Spleen (tissue), 7 donors: ENCODE measurements around the gene EP400.

Source experiments
- CTCF ChIP-seq, 11 experiments: fragments of 200-600 bp in 7 of 11; fragments of 450-650 bp in 4 of 11; sonication (generic) in 4 of 11; IDR thresholded peaks in 8 of 11; conservative IDR thresholded peaks in 3 of 11; 1 replicate in 7 of 11; 2 replicates in 4 of 11; pipeline versions ENCODE4 v1.4.0 to v1.8.0; 2016 to 2021; ENCODE audit warnings: antibody characterized with exemption in 11 of 11, inconsistent platforms in 4 of 11, mild to moderate bottlenecking in 1 of 11
- POLR2A ChIP-seq, 3 donors: fragments of 450-650 bp; IDR thresholded peaks; one replicate each; pipeline ENCODE4 v1.5.1; 2017; ENCODE audit warnings: antibody characterized with exemption in 3 of 3, mild to moderate bottlenecking in 1 of 3
- POLR2AphosphoS5 ChIP-seq, 3 donors: sonication (generic); formaldehyde crosslinking; IDR thresholded peaks; one replicate each; pipeline ENCODE4 v1.5.1; 2017; ENCODE audit warnings: antibody characterized with exemption in 3 of 3
- donor health status: DM: no; HTN: no; CAD: no; lungs with moderate emphysema.
- donor health status: DM: no; HTN: no; CAD: no.
- donor health status: DM: no; HTN: no; CAD: no.

DNA sequence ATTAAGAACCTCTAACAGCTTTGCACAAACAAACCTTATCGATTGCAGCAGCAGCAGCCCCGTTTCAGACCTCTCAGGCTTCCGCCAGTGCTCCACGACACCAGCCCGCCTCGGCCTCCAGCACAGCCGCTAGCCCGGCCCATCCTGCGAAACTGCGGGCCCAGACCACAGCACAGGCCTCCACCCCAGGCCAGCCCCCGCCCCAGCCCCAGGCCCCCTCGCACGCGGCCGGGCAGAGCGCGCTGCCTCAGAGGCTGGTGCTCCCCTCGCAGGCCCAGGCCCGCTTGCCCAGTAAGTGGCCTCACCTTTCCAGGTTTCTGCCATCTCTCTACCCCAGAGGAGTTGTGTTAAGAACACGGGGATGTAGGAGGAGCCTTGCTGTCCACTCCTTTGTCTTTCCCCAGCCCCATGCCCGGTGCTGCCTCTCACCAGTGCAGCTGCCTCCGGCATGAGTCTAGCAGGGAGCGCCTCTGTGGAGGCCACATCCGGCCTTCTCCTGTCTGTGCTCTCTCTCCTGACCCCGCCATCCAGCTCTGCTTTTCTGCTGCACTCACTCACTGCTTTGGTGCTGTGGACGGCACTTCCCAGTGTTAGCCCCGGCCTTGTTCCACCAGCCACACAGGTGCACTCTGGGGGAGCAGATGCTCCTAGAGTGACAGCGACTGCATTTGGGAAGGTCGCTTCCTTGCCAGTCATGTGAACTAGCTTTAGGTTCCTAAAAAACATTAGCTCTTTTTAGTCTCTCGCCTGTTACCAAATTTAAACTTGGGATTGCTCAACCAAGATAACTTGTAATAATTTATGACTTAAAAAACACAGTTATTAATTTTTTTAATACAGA, 71.5 kb downstream of the EP400 start:
- TF ChIP-seq CTCF (IDR thresholded peaks at IDR 0.05 in 8 of 11, conservative IDR thresholded peaks at IDR 0.05 in 3 of 11), result no peak
- TF ChIP-seq POLR2A (IDR thresholded peaks at IDR 0.05), result no peak
- TF ChIP-seq POLR2AphosphoS5 (IDR thresholded peaks at IDR 0.05), result no peak
